Mammary microvascular endothelial cell (primary cell): ENCODE measurements around the gene RPH3AL. TPM values are rescaled to one million over a fixed set of nuclear protein-coding genes. Genes with fewer than 3 reads are reported as not detected.

ENCODE experiments used
- total RNA-seq: library from RNA; depleted of rRNA; stranded (reverse); fragments of >200 nt; gene quantifications from 2 replicates; pipeline ENCODE4 v1.2.3, GENCODE V29; 2015

Gene RPH3AL, protein sequence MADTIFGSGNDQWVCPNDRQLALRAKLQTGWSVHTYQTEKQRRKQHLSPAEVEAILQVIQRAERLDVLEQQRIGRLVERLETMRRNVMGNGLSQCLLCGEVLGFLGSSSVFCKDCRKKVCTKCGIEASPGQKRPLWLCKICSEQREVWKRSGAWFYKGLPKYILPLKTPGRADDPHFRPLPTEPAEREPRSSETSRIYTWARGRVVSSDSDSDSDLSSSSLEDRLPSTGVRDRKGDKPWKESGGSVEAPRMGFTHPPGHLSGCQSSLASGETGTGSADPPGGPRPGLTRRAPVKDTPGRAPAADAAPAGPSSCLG
- 7.9 and 11.9 TPM in 2 replicates for total RNA-seq

DNA sequence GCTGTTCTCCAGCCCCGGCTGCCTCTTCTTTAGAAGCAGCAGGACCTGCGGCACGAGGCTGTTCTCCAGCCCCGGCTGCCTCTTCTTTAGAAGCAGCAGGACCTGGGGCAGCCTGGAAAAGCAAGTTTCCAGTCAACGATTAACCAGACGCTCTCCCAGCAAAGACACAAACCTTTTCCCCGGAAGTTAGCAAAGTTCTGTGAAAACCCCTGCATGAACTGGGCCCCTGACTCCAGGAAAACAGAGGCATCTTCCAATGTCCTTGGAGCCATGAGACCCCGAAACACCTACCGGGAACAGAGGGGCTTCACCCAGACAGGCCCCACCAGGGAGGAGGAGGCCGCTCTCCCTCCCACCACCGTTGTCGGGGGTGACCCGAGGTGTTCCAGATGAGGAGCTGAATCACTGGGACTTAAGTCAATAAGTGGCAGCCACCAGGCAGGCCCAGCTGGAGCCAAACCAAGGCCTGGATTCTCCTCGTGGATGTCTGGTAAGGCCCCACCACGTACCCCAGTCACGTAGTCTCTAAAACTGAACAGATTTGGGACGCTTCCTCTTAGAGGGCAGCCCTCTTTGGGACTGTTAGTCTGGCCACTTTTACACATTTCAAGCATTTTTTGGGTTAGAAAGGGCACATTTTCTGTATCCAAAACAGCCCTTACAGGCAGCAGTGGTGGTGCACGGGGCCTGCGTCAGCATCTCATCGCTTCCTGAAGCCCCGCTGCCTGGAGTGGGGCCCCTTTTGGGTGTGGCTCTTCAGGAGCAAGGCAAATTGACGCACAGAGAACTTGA lies at the start of gene RPH3AL:
RPH3AL (minus strand) TSS at position 387 of the 792 bp plus-strand sequence. CDS start 25,264 bp downstream, outside the sequence.

DNA sequence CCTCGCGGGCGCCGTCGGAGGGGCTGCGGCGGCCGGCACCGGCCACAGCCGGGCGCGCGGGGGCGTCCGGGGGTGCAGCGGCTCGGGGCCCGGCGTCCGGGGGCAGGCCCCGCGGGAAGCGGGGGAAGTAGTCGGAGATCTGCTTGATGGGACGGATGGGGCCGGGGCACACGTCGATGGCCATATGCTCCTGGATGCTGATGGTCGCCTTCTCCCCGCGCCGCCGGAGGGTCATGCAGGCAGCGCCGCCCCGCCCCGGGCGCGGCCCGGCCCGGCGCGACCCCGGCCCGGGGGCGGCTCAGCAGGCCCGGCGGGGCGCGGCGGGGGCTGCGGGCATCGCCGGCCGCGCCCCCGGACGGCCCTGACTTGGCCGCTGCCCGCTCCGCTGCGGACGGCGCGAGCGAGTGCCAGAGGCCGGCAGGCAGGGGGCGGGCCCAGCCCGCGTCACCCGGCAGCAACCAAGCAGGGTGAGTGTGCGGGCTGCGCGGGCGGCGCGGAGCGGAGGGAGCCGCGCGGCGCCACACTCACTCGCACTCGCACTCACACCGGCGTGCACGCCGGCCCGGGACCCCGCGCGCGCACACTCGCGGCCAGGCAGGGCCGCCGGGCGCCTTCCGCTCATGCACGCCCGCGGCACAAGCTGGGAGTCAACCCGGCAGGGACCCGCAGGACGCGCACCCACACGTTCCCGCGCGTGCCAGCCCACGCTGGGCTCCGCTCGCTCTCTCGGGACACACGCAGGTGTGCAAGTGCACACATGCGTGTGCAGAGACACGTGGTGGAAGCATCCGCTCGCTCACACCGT lies 171.2 kb downstream of the RPH3AL start, which contains the start of gene DOC2B:
DOC2B (minus strand) TSS at position 406 of the 805 bp plus-strand sequence; CDS start at position 235, 171 bp downstream.

Other genes with a start within 250 kb of the RPH3AL start
- not detected in 2 replicates for gene SCGB1C2, start 215.2 kb downstream of the RPH3AL start, total RNA-seq
- gene DOC2B, start 171.2 kb downstream of the RPH3AL start, total RNA-seq = 7.9 and 11.8 TPM in 2 replicates
- 98.9 and 111 TPM in 2 replicates for gene RFLNB, start 93.1 kb upstream of the RPH3AL start, total RNA-seq